H7 (cell line): Measurements from ENCODE around the gene BMPER. TPM values are rescaled to one million over a fixed set of nuclear protein-coding genes. Genes with fewer than 3 reads are reported as not detected.

Experiments used
- DNase-seq: peaks from one replicate; pipeline ENCODE4 v3.0.0; 2012
- H3K27me3 ChIP-seq: 2 replicates; pipeline ENCODE4 v1.6.0; 2011; ENCODE audit warnings: mild to moderate bottlenecking, low read length; ENCODE audit not compliant: control insufficient read depth, insufficient read depth
- H3K36me3 ChIP-seq: replicated peaks from 2 replicates; pipeline ENCODE4 v1.5.1; 2011; ENCODE audit warnings: low read length; ENCODE audit not compliant: control insufficient read depth, insufficient read depth
- H3K4me3 ChIP-seq: 2 replicates; pipeline ENCODE4 v1.5.1; 2011; ENCODE audit warnings: low read depth, mild to moderate bottlenecking, control low read depth, low read length, moderate library complexity; ENCODE audit not compliant: insufficient read depth
- total RNA-seq: library from RNA; depleted of rRNA; stranded (reverse); fragments of >200 nt; shearing (Covaris generic); gene quantifications from 2 replicates; pipeline ENCODE4 v1.2.3, GENCODE V29; 2014; rRNA removed

The BMPER gene
- 0.41 and 2.4 TPM in 2 replicates for total RNA-seq

DNA sequence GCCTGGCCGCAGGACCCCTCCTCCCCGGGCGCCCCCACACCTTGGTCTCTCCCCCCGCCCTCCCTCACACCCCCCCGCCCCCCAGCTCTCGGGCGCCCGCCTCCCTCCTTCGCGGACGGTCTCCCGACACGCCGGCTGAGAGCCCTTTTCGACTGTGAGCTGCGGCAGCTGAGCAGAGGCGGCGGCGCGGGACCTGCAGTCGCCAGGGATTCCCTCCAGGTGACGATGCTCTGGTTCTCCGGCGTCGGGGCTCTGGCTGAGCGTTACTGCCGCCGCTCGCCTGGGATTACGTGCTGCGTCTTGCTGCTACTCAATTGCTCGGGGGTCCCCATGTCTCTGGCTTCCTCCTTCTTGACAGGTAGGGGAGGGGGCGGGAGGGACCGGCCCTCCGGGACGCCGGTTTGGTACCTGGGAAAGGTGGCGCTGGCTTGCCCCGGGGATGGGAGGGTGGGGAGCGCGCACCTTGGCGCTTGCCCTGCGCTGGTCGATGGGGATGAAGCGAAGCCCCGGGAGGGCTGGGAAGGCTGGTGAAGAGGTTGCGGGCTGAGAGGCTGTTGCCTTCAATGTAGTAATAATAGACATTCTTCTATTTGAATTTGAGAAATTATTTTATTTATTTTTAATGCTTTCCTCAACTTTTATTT, at the start of gene BMPER:
BMPER (plus strand) TSS at position 151 of the 644 bp plus-strand sequence; CDS start at position 226, 75 bp downstream.
- Histone ChIP-seq H3K4me3 (peak within 1 kb of the TSS; percentile 61), H3K36me3 (no peaks in the 10 kb centered on the region), H3K27me3 (peaks cover 51% of the 10 kb centered on the region)
- DNase-seq, result peak; percentile 85

DNA sequence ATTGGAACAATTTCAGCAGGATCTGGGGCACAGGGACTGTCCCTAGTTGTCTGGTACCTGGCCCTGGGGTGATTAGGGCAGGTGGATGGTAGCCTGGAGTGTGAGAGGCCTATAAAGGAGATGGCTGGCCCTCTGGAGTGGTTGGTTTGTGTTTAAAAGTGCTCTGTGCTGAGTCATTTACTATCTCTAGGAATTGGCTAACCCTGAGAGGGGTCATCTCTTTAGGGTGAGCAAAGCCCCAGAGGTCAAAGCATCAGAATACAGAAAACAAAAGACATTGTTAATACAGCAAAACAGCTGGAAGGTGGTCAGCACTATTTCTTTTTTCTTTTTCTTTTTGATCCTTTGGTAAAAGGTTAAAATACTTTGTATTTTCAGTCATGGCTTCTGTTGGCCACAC, 43.4 kb upstream of the BMPER start:
- H3K4me3 ChIP-seq, result no peak overlapping the region
- no peaks in the 10 kb centered on the region for H3K27me3 ChIP-seq
- no peaks in the 10 kb centered on the region for H3K36me3 ChIP-seq
- no peak for DNase-seq

DNA sequence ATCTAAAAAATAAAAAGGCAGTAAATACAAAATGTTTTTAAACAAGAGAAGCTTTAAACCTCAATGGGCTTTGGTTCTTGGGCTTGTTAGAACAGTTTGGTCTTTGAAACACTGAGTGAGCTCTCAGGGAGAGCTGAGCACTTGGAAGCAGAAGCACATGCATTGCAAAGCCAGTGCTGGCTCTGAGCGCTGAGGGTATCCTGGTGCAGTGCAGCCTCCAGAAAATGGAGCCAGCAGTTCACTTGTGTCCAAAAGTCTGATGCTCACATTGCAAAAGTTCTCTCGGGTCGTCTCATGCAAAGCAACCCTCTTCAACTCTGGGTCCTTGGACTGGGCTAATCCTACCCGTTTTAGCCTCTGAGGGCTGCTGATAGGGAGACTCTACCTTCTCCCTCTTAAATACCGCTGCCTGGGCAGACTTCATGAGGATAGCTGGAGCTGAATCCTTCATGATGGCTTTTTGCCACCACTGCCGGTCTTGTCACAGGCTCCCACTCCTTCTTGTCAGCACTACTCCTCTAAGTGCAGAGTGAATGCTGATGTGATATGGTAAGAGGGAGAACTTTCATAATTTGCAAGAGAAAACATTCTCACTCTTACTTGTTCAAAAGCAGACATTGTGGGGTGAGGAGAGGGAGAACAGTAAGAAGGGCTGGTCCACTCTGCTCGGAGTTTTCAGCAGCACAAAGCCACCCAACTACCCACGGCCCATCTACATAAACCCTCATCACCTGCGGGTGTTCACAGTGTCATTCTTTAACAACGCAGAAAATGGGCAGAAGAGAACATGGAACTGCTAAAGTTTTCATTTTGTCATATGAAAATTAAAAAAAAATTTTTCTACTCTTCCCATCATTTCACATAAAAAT, 42.2 kb upstream of the BMPER start:
- Histone ChIP-seq H3K27me3 (no peaks in the 10 kb centered on the region), H3K4me3 (no peak overlapping the region), H3K36me3 (no peaks in the 10 kb centered on the region)
- DNase-seq, result no peak

DNA sequence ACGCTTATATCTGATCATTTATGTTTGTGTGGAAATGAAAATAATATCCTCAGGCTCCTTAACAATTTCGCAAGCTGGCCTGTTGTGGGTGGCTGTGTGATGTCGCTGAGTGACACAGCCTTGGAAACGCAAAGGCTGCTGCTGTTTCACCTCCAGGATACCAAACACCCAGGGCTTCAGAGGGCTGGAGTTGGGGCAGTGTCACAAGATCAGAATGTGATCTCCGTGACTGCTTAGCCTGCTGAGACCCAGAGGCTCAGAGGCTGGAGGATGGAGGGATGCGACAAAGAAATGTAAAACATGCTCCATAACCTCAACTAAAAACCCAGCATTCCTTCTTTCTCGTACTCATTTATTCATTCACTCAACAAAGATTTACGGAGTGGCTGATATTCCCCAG, 37.2 kb upstream of the BMPER start:
- no peak for DNase-seq
- no peak overlapping the region for H3K4me3 ChIP-seq

DNA sequence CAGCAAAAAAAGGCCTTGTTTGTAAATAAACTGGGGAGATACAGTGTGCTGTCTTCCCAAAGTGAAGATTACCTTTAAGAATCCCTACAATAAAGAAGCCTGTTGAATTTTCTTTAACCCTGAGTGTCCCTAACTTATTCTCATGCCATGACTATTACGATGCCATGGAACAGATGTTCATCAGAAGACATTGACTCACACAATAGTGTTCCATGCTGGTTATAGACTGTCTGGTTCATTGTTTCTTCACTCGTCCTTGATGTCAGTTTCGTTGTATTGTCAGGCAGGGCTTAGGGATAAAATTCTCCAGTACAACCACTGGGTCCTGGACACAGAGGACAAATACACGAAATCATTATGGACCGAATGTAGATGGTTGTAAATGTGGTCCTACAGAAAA, 36.2 kb upstream of the BMPER start:
- Histone ChIP-seq H3K4me3 (no peak overlapping the region), H3K27me3 (no peaks in the 10 kb centered on the region), H3K36me3 (no peaks in the 10 kb centered on the region)
- no peak for DNase-seq

More for the DNA sequence above, 37.2 kb upstream of the BMPER start:
- Histone ChIP-seq H3K27me3 (no peaks in the 10 kb centered on the region), H3K36me3 (no peaks in the 10 kb centered on the region)

DNA sequence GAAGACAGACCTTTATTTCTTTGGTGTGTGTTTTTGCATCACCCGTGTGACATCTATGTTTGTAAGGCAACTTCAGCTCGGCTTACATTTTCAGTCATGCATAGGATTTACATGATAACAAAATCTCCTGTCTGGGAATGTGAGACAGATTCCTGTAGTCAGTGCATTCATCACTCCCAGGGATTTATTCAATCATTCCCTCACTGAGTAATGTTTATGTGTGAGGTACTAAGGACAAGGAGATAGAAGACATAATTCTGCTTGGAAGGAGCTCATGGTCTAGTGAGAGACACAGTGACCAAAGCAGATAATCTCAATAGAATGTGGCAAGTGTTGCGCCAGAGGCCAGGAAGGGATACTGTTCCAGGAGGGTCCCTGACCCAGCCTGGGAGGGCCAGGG, 35.2 kb upstream of the BMPER start:
- DNase-seq, result no peak
- H3K4me3 ChIP-seq, result no peak overlapping the region
- no peaks in the 10 kb centered on the region for H3K27me3 ChIP-seq
- no peaks in the 10 kb centered on the region for H3K36me3 ChIP-seq

DNA sequence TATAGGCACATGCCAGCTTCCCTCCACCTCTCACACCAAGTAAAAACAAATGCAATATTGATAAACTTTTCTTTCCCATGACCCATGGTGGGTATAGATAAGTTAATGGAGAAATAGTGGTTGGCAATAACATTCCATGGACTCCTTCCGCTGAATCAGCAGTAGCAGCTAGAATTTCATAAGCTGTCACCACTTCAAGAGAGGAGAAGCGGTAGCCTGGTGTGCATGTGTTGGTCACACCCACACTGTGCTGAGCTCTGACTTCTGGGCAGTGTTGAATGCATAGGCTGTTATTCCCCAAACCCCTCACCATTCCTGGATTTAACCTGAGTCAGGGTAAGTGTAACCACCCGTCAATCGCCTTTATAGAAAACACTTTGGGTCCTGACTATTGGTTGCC, 32.5 kb upstream of the BMPER start:
- no peaks in the 10 kb centered on the region for H3K27me3 ChIP-seq
- H3K4me3 ChIP-seq, result no peak overlapping the region
- H3K36me3 ChIP-seq, result no peaks in the 10 kb centered on the region
- no peak for DNase-seq

DNA sequence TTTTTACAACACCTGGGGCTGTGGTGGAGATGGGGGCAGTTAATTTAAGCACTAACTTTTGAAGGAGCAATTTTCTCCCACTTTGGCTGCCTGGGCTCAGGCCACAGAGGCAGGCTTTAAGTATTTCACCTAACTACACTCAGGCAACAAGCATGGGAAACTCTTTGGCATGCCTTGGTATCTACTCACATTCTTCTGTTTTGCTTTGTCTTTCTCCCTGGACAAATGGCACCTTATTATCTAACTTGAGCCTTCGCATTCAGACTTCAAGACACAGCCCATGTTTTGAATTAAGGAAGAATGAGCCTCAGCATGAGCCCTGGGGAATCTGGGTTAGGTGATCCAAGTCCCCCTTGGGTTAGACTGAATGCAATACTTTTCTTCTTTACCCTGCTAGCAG, 31.8 kb upstream of the BMPER start:
- no peaks in the 10 kb centered on the region for H3K36me3 ChIP-seq
- no peak overlapping the region for H3K4me3 ChIP-seq
- no peaks in the 10 kb centered on the region for H3K27me3 ChIP-seq
- no peak for DNase-seq

DNA sequence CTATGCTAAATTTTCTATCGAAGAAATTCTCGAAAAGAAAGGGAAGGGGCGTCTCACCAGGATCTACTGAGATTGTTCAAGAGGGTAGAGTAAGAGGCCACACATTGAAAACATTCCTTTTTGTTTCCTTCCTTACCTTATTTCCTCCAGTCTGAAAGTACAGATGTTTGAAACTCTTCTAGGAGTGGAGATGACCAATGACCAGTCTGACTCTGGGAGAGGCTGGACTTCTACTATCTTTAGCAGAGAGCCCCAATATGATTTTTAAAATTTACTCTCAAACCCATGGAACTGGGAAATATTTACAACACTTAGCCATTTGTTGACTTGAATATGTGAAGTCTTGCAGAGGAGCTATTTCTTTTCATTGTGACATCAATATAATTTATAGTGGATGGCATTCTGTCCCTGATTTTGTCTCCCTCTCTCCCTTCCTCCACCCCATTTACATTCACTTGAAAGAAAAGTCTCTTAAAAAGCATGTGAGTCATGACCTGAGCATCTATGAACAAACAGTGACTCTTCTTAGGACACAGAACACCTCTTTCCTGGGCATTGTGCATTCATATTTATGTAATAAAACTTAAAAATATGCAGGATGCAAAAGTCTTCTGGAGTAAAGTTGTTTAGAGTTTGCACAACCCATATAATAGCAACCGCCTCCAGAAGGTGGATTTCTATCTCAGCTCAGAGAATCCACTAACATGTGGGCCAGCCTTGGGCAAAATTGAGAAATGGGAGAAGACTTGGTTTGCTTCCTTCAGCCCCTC, 31.2 kb upstream of the BMPER start:
- Histone ChIP-seq H3K4me3 (no peak overlapping the region), H3K27me3 (no peaks in the 10 kb centered on the region), H3K36me3 (no peaks in the 10 kb centered on the region)
- DNase-seq, result no peak

DNA sequence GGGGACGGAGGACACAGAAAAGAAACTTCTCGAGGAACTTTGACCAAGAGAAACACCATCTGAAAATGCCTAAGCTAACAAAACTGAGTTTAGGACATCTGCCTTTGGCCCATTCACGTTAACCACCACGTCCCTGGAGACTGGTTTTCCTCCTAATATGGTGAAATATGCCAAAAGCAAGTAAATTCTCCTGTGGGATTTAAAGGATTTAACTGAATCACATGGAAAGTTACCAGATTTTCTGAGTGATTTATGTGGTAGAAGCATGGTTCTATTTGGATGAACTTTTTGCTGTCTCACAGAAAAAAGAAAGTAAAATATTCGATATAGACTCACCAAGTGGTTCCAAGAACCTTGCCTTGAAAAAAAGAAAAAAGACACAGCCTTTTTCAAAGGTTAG, 30.4 kb upstream of the BMPER start:
- H3K36me3 ChIP-seq, result no peaks in the 10 kb centered on the region
- no peak for DNase-seq
- H3K27me3 ChIP-seq, result no peaks in the 10 kb centered on the region
- no peak overlapping the region for H3K4me3 ChIP-seq

DNA sequence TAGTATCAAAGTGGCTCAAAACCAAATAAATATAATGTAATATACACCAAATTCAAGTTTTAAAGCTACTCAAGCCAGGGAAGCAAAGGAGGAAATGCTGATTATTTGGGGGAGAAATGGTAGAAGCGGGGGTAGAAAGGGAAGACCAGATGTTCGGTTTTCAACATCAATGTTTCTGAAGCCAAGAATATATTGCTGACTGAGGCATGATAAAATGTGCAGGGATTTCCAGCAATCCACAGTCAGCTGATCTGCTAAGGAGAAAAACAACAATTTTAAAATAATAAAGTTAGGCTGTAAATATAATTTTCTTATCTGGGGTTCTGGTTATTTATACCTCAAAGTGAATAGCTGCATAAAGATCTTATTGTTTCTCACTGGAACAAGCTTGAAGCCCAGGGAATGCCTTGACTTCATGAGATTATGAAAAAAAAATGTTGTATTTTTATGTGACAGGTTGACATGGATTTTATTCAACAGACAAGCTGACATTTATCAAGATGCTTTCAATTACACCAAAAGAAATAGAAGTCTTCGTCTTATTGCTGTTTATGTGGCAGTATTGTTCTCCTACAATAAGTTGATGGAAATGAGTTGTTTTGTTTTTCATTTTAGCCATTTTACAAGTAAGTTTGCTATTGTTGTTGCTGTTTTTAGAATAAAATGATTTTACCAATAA, 28.6 kb upstream of the BMPER start:
- DNase-seq, result no peak
- H3K4me3 ChIP-seq, result no peak overlapping the region
- H3K27me3 ChIP-seq, result no peaks in the 10 kb centered on the region
- no peaks in the 10 kb centered on the region for H3K36me3 ChIP-seq

DNA sequence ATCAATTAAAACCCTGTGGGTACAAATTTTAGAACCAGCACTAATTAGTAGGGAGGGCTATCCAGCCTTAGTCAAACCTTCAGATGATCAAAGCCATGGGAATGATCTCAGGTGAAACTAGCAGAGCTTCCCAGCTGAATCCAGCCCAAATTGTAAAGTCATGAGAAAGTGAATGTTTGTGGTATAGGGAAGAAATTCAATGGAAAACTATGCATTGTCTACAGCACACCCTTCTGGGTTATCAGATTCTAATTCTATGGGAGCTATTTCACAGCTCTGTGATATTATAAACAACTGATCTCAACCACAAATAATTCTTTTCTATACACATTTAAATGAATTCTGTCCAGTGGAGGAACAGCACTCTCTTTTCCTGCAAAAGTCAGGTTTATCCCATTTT, 24.6 kb upstream of the BMPER start:
- DNase-seq, result no peak
- Histone ChIP-seq H3K4me3 (no peak overlapping the region), H3K27me3 (no peaks in the 10 kb centered on the region), H3K36me3 (no peaks in the 10 kb centered on the region)

DNA sequence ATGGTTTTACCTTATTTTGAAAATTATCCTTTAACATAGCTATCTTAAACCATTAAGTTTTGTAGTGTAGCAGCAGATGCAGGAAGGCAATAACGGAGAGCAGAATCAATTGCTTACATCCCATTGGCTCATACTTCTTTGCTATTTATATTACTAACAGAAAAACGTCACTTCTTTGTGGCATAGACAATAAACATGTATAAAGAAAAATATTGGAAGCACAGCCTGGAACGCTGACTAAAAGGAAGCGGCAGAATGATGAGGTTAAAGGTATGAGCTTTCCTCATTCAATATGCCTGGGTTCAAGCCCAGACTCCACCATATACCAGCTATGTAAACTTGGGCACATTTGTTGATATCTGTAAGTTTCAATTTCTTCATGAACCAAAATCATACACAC, 24.0 kb upstream of the BMPER start:
- no peaks in the 10 kb centered on the region for H3K27me3 ChIP-seq
- H3K4me3 ChIP-seq, result no peak overlapping the region
- DNase-seq, result no peak
- H3K36me3 ChIP-seq, result no peaks in the 10 kb centered on the region

DNA sequence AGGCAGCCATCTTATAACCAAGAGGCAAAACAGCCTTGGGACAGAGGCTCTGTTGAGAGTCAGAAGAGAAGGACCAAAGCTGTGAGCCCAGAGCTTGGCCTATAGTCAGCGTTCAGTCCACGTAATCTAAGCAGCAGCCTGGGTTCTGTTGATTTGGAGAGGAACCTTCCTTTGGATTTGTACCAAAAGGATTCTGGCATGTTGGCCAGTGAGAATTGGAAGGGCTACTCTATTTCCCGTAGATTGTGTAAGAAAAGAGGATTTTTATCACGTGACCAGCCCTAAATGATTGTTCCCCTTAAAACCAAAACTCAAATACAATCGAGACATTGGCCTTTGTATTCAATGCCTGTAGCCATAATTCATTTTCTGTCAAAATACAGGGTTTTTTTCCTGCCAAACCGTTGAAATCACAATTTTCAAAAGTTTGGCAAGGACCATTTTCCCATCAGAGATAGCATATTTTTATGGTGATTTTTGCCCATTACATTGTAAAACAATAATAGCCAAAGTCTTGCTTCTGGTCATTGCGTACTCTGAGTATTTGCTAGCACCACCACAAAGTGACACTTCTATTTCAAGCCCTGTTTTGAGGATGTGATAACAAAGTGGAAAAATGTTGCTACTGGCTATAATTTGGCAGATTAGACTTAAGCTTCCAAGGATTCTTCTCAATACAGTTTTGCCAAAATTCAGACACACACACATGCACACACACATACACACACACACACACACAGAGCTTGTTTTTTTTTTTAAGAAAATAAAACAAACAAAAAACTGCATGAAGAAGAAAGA, 23.1 kb upstream of the BMPER start:
- no peak overlapping the region for H3K4me3 ChIP-seq
- no peaks in the 10 kb centered on the region for H3K36me3 ChIP-seq
- no peak for DNase-seq
- H3K27me3 ChIP-seq, result no peaks in the 10 kb centered on the region
